IPS-18c (cell line): Measurements from ENCODE around the gene COL16A1.

Experiments
- H3K4me3 ChIP-seq: 2 replicates; pipeline ENCODE4 v1.7.0; 2013; ENCODE audit warnings: low read depth, mild to moderate bottlenecking, low read length, moderate library complexity; ENCODE audit not compliant: insufficient read depth
- H3K9me3 ChIP-seq: one replicate; pipeline ENCODE4 v1.6.1; 2013; ENCODE audit warnings: mild to moderate bottlenecking, low read length, moderate library complexity; ENCODE audit not compliant: control insufficient read depth, insufficient read depth

The COL16A1 gene

GRCh38 chr1:31677949-31678348 lies 25.9 kb downstream of the COL16A1 start:
- no peak overlapping the region for H3K4me3 ChIP-seq
- no peaks in the 10 kb centered on the region for H3K9me3 ChIP-seq

GRCh38 chr1:31677401-31677800 lies 26.4 kb downstream of the COL16A1 start:
- no peak overlapping the region for H3K4me3 ChIP-seq

GRCh38 chr1:31675756-31676155 lies 28.1 kb downstream of the COL16A1 start:
- Histone ChIP-seq H3K4me3 (no peak overlapping the region), H3K9me3 (no peaks in the 10 kb centered on the region)

More at GRCh38 chr1:31677401-31677800, 26.4 kb downstream of the COL16A1 start:
- no peaks in the 10 kb centered on the region for H3K9me3 ChIP-seq

GRCh38 chr1:31675161-31675560 lies 28.7 kb downstream of the COL16A1 start:
- no peak overlapping the region for H3K4me3 ChIP-seq
- no peaks in the 10 kb centered on the region for H3K9me3 ChIP-seq

GRCh38 chr1:31674626-31675025 lies 29.2 kb downstream of the COL16A1 start:
- Histone ChIP-seq H3K9me3 (no peaks in the 10 kb centered on the region), H3K4me3 (no peak overlapping the region)

GRCh38 chr1:31673433-31673832 lies 30.4 kb downstream of the COL16A1 start:
- Histone ChIP-seq H3K4me3 (no peak overlapping the region), H3K9me3 (no peaks in the 10 kb centered on the region)

- Histone ChIP-seq H3K9me3 (no peaks in the 10 kb centered on the region), H3K4me3 (no peak overlapping the region)
Observed at GRCh38 chr1:31672986-31673385, 30.8 kb downstream of the COL16A1 start.

GRCh38 chr1:31671561-31672201 lies 32.1 kb downstream of the COL16A1 start:
- Histone ChIP-seq H3K4me3 (no peak overlapping the region), H3K9me3 (no peaks in the 10 kb centered on the region)

GRCh38 chr1:31671147-31671546 lies 32.7 kb downstream of the COL16A1 start:
- H3K9me3 ChIP-seq = no peaks in the 10 kb centered on the region
- no peak overlapping the region for H3K4me3 ChIP-seq

- H3K9me3 ChIP-seq = no peaks in the 10 kb centered on the region
- H3K4me3 ChIP-seq = no peak overlapping the region
Observed at GRCh38 chr1:31670593-31670964, 33.2 kb downstream of the COL16A1 start.

GRCh38 chr1:31669786-31670592 lies 33.8 kb downstream of the COL16A1 start:
- Histone ChIP-seq H3K9me3 (no peaks in the 10 kb centered on the region), H3K4me3 (no peak overlapping the region)

- H3K9me3 ChIP-seq = no peaks in the 10 kb centered on the region
- no peak overlapping the region for H3K4me3 ChIP-seq
Observed at GRCh38 chr1:31669433-31669785, 34.4 kb downstream of the COL16A1 start.

- Histone ChIP-seq H3K9me3 (no peaks in the 10 kb centered on the region), H3K4me3 (no peak overlapping the region)
Observed at GRCh38 chr1:31668303-31668883, 35.4 kb downstream of the COL16A1 start.

GRCh38 chr1:31667065-31667785 lies 36.6 kb downstream of the COL16A1 start:
- Histone ChIP-seq H3K9me3 (peaks cover 2% of the 10 kb centered on the region), H3K4me3 (no peak overlapping the region)

- Histone ChIP-seq H3K4me3 (no peak overlapping the region), H3K9me3 (peaks cover 2% of the 10 kb centered on the region)
Observed at GRCh38 chr1:31666263-31666963, 37.4 kb downstream of the COL16A1 start.

GRCh38 chr1:31665234-31665878 lies 38.5 kb downstream of the COL16A1 start:
- Histone ChIP-seq H3K9me3 (peaks cover 2% of the 10 kb centered on the region), H3K4me3 (no peak overlapping the region)

GRCh38 chr1:31664528-31664927 lies 39.3 kb downstream of the COL16A1 start:
- Histone ChIP-seq H3K9me3 (peaks cover 2% of the 10 kb centered on the region), H3K4me3 (no peak overlapping the region)
